M059J (cell line): ENCODE data around the gene ZNF106. TPM values are rescaled to one million over a fixed set of nuclear protein-coding genes. Genes with fewer than 3 reads are reported as not detected.
A peak's percentile ranks its signal among the peaks of the same experiment; 100 is the strongest.

Experiments used
- DNase-seq: peaks from one replicate; pipeline ENCODE4 v3.0.0-alpha.2; 2012; ENCODE audit warnings: low read depth
- total RNA-seq: library from RNA; depleted of rRNA; stranded (reverse); fragments of >200 nt; shearing (Covaris generic); gene quantifications from 2 replicates; pipeline ENCODE4 v1.2.3, GENCODE V29; 2014

The ZNF106 gene
- total RNA-seq, 1 experiment from 2014 or later: 27.8 TPM

DNA sequence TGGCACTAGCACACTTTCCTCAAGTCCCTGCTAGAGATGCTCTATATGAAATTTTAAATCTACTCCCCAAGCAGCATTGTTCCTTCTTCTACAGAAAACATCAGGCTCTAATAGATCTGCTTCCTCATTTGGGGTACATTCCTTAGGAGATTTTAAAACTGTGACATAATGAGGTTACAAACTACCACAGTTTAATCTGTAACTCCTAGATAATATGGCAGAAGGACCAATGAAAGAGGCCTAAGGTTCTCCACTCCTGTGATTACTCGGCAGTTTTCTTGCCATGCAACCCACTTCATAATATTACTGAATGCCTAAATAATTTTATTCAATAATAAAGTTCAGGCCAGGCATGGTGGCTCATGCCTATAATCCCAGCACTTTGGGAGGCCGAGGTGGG is 16.1 kb downstream of the ZNF106 start:
- no peak for DNase-seq

DNA sequence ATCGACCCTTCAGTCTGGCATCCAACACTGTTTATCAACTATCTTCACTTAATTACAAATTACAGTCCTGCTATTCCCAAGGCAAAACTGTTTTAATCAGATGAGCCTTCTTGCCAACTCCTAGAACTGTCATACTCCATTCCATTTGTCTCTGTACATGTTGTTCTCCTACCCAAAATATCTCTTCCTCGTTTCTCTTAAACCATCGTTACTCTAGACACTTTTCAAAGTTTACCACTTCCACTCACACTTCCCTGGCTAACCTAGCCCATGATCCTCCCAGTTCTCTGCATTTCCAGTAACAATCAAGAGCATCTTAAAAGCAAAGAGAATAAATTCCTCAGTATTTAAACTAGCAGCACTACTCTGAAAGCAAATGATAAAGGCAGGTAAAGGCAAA is 19.9 kb downstream of the ZNF106 start:
- DNase-seq: no peak

DNA sequence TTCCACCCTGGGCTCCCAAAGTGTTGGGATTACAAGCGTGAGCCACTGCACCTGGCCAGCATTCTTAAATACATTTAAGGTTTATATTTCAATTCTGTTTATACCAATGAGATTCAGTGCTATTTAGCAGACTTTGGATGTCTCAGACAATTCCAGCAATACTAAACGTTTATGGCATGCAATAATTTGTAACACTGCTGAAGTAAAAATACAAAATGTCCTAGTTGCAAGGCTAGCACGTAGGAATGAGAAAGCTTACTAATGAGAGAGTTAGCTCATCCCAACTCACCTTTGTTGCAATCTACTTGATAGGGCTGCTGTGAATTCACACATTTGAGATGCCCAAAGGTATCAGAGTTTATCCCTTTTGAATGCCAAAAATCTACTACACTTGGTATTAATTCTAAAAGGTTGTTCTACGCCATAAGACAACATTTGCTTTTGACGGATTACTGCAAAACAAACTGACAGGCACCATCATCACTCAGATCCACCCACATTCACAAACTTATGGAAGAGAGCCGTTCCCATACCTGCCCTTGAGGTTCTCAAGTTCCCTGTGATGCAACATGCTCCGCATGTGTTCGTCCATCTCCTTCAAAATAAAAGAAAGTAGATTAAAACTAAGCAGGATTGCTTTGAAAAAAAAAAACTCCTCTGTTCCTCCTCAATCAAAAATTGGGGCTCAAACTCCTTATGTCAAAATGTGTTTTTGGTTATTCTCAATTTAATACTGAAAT is 25.3 kb downstream of the ZNF106 start:
- DNase-seq: no peak

DNA sequence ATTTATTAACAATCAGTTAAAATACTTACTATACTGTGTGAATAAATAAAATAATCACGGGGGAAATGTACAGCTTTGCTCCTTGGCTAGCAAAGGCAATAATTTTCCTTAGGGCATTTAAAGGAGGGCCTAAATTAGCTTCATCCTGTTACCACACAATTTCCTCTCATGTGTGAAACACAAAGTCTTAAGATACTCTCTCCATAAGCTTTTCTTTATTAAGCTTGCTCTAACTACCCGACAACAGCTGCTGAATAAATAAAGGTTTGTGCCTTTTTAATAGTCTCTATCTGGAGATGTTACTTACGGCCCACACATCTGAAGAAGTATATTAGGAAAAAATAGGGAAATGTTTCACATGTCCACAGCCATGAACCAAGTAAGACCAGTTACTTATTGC is 29.7 kb downstream of the ZNF106 start:
- no peak for DNase-seq

DNA sequence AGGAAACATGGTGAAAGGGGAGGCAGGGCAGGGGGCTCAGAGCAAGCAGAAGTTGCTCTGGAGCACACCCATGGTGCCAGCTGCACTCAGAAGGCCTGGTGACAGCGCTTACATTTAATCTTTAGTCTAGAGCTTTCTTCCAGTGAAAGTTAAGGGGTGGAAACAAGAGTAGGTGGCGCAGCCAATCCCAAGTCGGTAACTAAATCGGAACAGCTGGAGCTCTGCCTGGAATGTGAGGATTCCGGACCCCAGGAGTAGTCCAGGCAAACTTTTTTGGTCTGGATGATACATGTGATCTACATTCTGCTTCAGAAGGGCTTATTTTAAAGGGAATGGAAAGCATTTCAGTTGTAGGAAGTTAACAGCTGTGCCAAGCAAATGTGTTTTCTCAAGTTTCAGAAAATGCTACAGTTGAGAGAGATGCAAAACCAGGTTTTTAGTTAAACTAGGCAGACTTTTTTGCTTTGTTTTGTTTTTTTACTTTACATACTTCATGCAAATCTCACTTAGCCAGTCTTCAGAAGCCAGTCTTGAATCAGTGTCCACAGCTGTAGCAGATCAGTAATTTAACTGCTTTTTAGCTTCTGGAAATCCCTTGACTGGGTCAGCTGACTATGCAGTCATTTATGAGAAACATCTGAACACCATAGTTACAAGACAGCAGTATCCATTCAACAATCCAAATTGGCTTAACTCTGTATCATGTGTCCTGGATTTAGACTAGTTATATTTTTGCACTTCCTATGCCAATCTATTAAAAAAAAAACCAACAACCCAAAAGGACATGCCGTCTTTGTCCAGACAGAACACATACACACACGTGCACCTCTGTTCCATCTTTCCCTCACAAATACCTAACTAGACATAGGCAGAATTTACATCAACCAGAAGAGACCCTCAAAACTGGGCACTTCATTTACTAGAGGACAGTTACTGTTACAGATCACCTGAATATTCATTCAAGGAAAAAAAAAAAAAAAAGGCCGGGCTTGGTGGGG is 33.2 kb downstream of the ZNF106 start:
- peak; percentile 32 for DNase-seq

DNA sequence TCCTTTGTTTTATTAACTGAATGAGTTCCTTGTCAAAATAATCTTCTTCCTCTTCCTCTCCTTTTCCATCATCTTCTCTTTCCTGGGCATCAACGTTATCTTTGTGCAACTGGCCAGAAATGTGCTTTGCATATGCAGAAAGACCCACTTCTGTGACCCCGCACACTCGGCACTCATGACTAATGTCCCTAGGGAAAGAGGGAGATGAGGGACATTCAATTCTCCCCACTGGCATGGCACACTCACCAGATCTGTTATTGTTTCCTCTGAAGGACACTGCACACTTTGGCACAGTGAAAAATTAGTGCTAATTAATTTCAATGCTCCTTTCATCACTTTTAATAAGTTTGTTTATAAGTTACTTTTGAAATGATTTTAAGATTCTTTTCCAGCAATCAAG is 34.0 kb downstream of the ZNF106 start:
- DNase-seq: no peak

DNA sequence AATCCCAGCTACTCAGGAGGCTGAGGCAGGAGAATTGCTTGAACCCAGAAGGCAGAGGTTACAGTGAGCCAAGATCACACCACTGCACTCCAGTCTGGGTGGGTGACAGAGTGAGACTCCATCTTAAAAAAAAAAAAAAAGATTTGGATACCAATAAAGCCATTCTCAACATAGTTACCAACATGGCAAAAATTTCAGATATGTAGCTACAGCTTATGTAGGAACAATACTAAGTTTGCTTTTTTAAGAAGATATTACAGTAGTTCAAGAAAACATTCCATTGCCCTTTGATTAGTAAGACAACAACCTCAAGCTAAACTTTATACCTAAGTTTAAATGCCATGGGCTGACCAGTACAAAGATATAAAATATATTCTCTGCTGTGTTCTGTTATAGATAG is 34.4 kb downstream of the ZNF106 start:
- DNase-seq: no peak

DNA sequence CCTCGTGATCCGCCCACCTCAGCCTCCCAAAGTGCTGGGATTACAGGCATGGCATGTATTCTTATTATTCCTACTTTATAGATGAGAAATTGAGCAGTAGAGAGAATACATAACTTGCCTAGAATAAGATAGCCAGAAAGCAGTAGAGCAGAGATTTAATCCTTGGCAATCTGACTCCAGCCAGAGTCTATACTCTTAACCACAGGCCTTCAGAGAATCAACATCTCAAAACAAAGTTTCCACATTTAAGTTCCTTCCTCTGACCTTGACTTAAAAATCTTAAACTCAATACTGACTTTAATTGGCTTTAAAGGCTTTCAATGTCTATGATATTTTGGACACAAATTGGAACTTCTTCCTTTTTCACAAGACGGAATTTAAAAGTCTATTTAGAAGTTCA is 37.1 kb downstream of the ZNF106 start:
- no peak for DNase-seq

DNA sequence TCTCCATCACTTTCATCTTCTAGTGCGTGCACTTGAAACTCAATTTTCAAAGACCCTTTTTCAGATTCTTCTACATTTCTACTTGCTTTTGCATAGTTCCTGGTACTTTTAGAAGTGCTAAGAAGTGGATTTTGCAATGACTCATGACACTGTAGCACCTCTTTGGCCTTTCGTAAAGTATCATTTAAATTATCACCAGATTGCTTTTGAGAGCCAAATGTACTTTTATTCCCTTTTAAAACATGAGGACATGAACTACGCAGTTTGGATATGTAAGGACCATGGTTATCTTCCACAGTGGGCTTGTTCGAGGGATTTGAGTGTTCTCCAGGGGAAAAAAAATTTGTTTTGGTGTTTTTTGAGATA is 40.5 kb downstream of the ZNF106 start:
- DNase-seq: no peak

DNA sequence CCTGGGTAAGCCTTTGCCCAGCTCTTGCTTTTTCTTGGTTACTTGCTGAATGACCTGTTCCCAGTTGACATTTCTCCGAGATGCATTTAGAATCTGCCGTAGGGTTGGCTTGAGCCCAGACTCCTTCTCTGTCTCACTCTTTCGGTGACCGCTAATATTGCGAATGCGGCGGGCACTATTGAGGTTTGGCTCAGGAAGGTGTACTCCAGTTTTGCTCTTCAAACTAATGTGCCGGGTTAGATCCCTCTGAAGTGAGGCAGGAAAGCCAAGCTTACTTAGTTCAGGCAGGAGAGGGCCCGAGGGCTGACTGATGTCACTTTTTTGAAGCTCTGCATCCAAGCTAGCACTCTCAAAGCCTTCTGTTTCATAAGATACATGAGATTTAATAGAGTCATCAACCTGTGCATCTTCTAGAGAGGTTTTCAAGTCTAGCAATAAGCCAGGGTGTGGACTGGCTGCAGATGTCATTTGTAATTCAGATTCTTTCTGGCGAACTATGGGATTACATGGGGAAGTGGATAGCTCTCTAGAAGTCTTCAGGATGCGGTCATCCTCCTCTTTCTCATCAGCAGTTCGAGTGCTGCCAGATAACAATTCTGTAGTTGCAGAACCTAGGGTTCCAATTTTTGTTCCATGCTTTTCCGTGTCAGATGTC is 41.0 kb downstream of the ZNF106 start:
- no peak for DNase-seq

DNA sequence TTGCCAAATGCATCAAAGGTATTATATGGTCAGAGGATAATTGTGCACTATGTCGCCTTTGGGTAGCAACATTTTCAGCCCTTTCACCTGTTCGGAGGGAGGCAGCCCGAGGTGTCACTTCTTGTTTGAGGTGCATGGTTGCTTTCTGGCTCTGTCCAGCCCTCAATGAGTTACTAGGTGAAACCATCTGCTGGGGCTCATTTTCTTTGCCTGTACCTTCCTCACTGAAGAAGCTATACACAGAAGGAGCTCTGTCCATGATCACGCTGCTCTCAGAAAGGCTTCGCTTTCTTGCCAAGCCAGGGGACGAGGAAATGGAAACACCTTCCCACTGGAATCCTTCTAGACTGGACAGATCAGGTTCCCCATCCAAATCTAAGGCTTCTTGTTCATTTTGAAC is 42.7 kb downstream of the ZNF106 start:
- no peak for DNase-seq

DNA sequence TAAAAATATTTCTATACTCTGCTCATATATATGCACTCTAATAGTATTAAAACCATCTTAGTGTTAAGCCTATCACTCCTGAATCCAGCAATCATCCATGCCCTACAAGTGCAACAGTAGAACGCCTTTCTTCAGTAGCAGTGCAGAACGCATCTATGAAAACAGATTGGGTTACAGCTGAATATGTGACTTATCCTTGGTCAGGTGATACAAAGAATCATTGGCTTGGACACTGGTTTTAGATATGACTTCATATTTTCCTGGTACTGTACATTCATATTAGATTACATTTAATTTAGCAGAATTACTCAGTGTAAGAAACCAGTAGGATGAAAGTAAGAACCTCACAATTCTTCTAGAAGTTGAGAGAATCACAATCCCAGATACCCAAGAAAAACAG is 43.3 kb downstream of the ZNF106 start:
- no peak for DNase-seq

DNA sequence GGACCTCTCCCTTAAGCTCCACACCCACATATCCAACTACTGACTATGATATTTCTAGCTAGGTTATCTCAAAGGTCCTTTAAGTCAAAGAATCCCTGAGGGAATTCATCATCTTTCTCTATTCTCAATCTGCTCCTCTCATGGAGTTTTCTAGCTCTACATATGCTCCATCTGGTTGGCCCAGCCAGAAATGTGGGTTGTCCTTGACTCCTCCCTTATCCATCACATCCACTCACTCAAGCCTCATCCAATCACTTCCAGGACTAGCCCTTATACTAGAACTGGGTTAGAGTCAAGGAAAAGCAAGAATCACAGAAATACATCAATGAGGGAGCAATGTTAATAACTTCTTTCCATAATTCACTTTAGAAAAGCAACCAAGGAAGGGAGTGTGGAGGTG is 45.4 kb downstream of the ZNF106 start:
- no peak for DNase-seq

DNA sequence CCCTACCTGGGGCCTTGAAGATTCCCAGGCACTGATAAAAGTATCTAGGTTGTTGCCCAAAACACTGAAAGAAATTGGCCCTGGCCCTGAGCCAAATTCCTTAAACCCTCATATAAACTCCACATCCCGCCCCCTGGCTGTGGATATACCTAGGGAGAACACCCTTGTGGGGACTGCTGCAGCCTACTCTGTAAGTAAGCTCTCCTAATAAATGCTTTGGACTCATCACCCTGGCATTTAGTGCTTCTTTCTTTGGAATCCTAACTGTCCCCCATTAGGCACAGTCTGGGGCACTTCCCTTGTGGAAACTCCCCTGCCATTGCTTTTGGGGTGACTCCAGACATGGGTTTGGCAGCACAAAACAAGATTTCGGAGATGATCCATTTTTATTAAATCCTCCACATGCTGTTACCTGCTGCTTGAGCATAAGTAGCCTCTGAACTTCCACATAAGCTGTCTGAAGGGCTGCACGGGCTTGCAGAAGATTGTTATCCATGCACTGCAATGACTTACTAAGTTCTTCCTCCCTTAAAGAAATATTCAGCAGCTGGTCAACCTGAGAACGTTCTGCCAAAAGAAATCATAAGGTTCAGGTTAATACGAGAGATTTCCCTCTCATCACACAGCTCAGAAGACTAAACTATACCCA is 46.4 kb downstream of the ZNF106 start:
- DNase-seq: peak; percentile 75

DNA sequence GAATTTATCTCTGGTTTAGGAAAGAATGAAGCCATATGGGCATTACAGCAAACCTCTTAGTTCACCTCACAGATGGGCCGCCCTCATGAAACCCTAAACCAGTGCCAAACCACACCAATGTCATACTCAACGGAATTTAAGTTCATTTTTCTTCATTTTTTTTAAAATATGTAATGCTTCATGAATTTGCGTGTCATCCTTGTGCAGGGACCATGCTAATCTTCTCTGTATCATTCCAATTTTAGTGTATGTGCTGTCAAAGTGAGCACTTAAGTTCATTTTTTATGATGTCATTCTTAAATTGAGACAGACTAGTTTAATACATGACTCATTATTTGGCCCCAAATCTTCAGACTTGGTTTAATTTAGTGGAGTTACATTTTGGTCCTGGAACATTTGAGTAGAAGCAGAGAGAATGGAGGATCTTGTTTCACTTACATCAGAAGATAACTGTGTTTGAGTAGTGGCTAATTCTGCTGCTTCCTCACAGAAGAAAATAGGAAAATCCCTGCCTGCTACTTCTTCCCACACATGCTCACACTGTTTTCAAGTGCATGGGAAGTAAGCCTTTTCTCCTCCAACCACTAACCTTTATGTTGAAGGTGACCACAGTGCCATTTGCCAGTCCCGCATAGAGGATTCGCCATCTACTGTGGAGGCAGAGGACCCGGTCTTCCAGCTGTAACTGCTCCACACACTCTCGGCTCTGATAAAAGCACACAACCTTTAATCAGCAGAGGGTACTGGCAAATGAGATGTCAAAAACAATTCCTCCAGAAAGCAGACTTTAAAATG is 63.3 kb downstream of the ZNF106 start:
- DNase-seq: peak; percentile 65

DNA sequence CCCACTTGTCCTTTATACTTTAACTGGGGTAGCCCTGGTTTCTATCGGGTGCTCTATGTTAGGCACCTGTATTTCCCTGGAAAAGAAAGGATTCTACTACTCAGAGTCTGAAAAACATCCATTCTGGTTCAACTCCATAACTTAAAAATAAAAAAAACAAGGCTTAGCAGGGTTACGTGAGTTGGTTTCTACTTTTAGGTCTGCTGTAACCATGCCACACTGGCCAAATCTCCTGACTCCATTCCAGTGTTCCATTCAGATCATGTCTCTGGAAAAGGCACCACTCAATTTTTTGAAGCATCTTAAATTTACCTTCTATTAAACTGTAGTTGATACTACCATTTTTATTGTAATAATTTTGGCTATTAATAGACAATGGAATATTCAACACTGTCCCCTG is 69.6 kb downstream of the ZNF106 start:
- no peak for DNase-seq

DNA sequence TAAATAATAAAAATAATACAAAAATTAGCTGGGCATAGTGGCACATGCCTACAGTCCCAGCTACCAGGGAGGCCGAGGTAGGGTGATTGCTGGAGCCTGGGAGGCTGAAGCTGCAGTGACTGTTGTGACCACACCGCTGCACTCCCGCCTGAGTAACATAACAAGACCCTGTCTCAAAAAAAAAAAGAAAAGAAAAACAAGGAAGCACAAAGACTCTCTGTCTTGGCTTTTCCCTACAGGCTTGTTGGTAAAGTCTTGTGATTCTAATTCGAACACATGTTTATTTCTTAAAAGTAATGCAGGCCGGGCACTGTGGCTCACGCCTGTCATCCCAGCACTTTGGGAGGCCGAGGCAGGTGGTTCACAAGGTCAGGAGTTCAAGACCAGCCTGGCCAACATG is 71.6 kb downstream of the ZNF106 start:
- no peak for DNase-seq

DNA sequence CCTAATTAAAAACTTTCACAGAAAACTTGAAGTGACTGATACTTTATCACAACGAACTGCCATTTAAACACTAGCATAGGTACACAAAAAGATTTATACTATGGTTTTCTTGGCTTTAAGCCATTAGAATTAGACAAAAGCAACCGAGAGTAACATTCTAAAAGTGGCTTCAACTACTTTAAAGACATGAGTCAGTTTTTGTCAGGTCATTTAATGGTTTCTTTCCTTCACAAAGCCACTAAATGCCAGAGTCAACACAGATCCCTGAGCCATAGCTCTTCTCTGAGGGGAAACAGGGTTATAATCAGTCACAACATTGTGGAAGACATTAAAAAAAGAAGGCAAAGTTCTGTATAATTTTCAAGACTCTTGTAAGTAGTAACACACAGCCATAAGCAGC is 77.0 kb downstream of the ZNF106 start:
- DNase-seq: no peak

DNA sequence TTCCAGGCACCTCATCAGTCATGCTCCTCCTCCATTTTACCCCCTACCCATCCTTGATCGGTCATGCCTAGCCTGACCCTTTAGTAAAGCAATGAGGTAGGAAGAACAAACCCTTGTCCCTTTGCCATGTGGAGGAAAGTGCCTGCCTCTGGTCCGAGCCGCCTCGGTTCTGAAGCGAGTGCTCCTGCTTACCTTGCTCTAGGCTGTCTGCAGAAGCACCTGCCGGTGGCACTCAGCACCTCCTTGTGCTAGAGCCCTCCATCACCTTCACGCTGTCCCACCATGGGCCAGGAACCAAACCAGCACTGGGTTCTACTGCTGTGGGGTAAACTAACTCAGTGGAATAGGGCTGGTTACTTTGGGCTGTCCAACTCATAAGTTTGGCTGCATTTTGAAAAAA is 79.1 kb downstream of the ZNF106 start:
- DNase-seq: no peak

DNA sequence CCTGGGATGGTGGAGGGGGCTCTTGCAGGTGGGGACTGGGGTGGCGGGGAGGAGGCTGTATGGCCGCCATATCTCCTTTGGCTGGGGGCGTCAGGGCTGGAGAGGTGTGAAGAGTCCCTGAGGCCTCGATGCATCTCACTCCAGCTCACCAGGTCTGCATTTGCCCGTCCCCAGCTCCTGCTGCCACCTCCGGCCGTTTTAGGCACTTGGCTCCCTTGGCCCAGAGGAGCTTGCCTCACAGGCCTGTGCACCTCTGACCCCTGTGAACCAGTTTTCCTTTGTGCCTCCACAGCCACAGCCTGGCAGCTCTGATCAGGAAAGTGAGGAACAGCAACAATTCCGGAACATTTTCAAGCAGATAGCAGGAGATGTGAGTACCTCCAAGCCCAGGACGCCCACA is 81.9 kb downstream of the ZNF106 start:
- no peak for DNase-seq

DNA sequence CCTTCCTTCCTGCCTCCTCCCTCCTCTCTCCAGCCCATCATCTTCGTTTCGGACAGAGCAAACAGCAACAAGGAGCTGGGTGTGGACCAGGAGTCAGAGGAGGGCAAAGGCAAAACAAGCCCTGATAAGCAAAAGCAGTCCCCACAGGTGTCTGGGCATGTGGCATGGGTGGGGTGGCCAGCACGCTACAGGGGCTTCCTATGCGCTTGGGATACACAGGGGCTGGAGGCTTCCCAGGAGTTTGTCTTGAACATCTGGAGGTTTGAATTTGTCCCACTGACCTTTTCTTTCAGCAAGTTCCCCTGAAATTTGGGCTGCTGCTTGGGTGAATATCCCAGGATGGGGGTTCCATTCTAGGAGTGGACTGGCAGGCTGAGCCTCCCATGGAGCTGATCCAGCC is 82.8 kb downstream of the ZNF106 start:
- DNase-seq: no peak
